NCI-H446 (cell line): ENCODE data around the gene BNIP3.
"Not testable (repeated sequence)": the region's sequence is repeated elsewhere in the genome, so short reads cannot be mapped to it uniquely, and the experiment has no call there.

Experiments used
- DNase-seq, 2 experiments: peaks; one replicate each; lab custom pipeline; 2025; lab: John Stamatoyannopoulos, UW

The BNIP3 gene

DNA sequence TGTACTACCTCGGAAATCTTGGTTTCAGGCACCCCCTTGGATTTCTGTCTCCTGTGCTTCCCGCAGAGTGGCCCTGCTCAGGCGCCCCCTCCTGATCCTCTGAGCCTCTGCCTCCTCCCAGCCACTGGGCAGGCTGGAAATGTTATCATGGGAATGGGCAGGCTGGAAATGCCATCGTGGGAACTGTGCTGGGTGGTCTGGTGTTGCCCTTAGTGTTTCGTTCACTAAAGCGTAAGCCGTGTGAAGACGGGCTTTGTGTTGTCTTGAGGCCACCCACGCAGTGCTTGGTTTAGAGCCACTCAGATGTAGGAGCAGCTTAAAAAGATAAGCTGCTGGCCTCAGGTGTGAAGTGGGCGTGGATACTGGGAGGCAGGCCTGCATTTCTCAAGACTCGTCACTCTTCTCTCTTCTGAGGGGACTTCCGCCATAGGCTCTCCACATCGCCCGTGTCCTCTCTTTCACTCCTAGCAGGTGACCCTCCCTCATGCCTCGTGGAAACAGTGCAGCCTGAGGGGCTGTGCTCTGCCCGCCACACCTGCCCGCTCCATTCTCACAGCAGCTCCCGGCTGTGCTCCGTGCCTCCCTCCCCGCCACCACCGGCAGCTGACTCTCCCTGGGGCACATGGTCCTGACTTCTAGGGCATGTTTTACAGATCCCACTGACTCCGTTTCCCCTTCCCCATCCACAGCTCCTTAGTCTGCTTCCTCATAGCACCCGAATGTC lies 52.4 kb downstream of the BNIP3 start:
- DNase-seq = no peak

DNA sequence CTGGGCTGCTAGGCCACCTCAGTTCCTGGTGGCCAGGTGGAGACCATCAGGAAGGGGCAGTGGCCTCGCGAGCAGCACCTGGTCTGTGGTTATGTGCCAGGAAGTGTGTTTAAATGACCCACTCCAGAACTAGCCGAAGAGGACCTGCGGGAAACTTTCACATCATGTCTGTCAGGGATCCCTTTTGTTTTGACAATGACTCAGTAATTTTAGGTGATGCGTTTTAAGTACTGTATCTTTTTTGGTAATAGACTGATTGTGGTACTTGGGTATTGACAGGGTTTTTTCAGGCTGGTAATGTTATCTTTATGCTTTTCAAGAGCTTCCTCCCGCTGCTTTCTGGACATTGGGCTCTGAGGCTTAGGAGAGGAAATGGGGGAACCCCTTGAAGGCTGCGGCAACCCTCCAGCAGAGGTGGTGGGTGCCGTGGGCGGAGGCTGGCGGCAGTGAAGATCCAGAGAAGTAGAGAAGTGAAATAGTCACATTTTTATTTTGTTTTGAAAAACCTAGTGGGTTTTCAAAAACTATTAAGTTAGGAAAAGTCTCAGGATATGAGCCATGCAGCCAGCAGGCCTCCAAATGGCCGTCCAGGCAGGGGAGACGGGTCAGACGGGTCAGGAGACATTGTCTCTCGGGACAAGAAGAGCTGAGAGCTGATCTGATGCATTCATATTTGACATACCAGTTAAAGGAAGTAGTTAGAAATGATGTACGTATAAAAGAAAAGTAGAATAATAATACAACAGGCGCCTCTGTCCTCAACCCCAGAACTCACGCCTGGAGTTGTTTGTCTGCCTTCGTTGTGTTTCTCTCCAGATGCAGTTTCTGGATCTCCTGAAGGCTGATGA lies 53.3 kb downstream of the BNIP3 start:
- DNase-seq = no peak

DNA sequence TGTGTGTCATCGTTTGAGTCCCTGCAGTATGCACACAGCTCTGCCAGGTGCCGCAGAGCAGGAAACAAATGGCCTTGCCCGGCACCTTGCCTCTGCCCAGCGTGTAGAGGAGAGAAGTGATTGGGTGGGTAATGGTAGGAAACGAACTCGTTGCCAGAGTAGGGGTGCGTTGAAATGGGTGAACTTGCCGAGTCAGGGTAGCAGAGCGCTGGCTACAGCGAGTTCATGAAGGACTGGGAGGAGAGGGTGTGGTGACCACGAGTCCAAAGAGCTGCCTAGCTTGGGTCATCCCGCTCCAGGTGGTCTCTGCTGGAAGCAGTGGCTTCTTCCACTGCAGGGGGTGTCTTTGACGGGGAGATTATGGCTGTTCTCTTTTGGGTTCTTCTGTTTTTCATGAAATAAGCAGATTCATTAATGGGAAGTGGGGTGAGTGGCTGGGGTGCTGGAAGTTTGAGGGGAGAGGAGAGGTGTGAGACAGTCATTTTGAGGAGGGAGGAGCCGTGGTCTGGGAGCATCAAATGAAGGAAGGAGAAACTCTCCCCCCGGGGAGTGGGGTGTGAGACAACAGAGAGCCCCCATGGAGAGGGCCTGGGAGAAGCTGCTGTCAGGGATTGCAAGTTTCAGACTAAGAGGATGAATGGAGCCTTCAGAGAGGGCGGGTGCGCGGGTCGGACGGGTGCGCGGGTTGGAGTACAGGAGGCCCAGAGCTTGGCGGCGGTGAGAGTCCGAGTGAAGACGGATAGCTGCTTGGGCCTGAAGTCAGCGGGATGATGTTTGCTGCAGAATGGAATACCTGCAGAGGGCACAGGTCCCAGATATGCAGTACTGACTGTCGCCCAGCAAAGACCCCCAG lies 54.8 kb downstream of the BNIP3 start:
- DNase-seq = no peak

- DNase-seq = no peak
These were observed 55.5 kb downstream of the BNIP3 start for GRCh38 chr10:131926253-131926652.

GRCh38 chr10:131925716-131926115 lies 56.0 kb downstream of the BNIP3 start:
- DNase-seq = no peak

DNA sequence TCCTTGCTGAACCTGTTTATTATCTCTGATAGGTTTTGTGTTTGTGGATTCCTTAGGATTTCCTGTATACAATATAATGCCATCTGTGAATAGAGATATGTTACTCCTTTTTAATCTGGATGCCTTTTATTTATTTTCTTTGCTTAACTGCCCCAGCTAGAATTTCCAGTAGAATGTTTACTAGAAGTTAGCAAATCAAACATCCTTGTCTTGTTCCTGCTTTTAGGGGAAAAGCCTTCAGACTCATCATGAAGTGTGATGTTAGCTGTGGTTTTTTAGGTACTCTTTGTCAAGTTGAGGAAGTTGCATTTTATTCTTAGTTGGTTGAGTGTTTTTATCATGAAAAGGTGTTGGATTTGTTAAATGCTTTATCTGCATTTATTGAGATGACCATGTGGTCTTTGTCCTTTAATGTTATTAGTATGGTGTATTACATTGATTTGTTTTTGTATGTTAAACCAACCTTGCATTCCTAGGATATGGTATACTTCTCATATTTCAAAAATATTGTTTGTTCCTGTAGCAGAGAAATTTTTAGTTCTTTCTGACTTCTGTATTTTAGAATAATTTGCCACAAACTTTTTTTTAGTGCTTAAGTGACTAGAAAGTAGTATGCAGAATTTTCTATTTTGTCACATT lies 56.6 kb downstream of the BNIP3 start:
- no peak for DNase-seq

GRCh38 chr10:131923038-131923756 lies 58.5 kb downstream of the BNIP3 start:
- DNase-seq = no peak

DNA sequence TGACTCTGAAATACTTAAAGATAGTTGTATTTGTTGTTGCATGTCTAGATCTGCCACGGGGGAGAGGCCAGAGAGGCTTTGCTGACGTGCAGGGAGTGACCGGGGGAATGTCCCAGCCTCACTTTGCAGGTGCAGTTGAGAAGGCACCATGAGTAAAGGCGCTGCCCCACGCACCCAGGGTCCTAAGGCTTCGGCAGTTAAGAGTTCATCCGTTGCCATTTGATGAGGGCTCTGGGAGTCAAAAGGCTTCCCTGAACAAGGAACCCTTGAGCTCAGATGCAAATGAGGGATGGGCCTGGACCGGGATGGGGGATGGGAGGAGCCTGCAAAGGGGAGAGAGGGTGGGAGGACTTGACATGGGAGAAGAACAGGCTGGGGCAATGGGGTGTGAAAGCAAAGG lies 60.5 kb downstream of the BNIP3 start:
- DNase-seq = no peak

DNA sequence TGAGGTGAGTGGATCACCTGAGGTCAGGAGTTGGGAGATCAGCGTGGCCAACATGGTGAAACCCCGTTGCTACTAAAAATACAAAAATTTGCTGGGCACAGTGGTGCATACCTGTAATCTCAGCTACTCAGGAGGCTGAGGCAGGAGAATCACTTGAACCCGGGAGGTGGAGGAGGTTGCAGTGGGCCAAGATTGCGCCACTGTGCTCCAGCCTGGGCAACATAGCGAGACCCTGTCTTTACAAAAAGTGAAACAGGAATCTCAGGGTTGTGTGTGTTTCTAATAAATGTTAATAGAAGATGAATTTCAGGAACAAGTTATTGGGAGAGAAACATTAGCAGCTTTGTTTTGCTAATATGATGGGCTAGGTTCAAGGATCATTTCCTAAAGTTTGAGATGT lies 61.0 kb downstream of the BNIP3 start:
- no peak for DNase-seq

DNA sequence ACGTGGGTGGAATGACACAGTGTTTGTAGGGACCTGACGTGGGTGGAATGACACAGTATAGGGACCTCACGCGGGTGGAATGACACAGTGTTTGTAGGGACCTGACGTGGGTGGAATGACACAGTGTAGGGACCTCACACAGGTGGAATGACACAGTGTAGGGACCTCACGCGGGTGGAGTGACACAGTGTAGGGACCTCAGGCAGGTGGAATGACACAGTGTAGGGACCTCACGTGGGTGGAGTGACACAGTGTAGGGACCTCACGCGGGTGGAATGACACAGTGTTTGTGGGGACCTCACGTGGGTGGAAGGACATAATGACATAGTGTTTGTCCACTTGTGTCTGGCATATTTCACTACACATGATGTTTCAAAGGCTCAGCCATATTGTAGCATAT lies 61.6 kb downstream of the BNIP3 start:
- no peak for DNase-seq

- not testable (repeated sequence) for DNase-seq
These were observed 62.3 kb downstream of the BNIP3 start for GRCh38 chr10:131919461-131919860.
